GM11168 (cell line): Measurements from ENCODE around the gene E2F2.

Source experiments
- in situ Hi-C: fragments of 300-500 bp; cut with MboI; formaldehyde crosslinking; loops from one replicate; pipeline ENCODE4 v1.12.0; 2022; ENCODE audit warnings: low sequenced_read_pairs; ENCODE audit not compliant: unreplicated experiment

The E2F2 gene

GRCh38 chr1:23471473-23472075, 59.5 kb downstream of the E2F2 start:
- in situ Hi-C loops: no loop called here

- in situ Hi-C loops: no loop called here
These were observed 60.6 kb downstream of the E2F2 start for GRCh38 chr1:23470282-23471070.

- in situ Hi-C loops: no loop called here
These were observed 61.6 kb downstream of the E2F2 start for GRCh38 chr1:23469372-23469982.

GRCh38 chr1:23466423-23466989, 64.5 kb downstream of the E2F2 start:
- in situ Hi-C loops: no loop called here

- in situ Hi-C loops: no loop called here
These were observed 67.7 kb downstream of the E2F2 start for GRCh38 chr1:23463286-23463685.

- in situ Hi-C loops: no loop called here
These were observed 68.3 kb downstream of the E2F2 start for GRCh38 chr1:23462766-23463165.

- in situ Hi-C loops: no loop called here
These were observed 70.0 kb downstream of the E2F2 start for GRCh38 chr1:23461050-23461449.

- in situ Hi-C loops: no loop called here
These were observed 70.5 kb downstream of the E2F2 start for GRCh38 chr1:23460519-23460918.

GRCh38 chr1:23459338-23459757, 71.7 kb downstream of the E2F2 start:
- in situ Hi-C loops: no loop called here
